Measurements from ENCODE around the gene ZNF839.

Gene ZNF839

DNA sequence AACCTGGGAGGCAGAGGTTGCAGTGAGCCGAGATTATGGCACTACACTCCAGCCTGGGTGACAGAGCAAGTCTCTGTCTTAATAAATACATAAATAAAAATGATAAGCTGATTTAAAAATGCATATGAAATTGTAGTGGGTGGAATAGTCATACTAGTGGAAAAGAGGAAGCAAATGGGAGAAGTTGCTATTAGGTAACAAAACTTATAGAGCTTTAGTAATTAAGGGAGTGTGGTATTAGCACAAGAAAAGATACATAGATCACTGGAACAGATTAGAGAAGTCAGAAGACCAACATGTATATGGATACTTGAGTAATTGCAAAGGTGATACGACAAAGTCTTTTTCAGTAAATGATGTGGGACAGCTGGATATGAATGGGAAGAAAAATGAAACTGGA is 69.7 kb downstream of the ZNF839 start:
- no peak for DNase-seq

DNA sequence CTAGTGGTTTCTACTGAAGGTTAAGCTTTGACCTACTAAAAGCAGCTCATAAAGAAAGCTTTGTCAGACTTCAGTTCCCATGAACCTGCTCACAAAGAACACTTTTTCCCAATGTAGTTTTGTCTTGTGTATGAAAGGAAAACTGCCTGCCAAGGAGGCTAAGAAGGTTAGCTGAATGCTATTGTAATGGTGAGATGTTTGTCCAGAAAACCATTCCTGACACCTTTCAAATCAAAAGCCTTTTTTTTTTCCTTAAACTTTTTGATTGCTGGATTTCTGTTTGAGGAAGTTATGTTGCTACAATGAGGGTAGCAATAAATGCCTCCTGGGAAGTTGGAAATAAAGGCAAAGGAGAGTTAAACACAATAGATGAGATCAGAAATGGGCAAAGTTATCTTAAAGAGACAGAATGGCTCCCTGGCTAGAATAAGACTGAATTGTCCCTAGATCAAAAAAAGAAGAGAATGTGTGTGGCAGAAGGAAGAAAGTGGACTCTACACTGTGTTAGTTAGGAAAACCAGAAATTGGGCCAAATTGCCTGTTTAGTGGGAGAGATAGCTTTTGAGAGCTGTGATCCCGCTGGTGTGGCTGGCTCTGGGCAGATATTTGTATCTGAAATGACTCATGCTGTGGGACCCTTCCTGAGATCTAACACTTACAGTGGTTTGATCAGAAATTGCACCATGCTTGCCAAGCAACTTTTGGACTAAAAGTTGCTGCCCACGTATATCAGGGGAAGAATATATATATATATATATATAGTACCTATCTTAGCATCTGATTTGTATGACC is 70.7 kb downstream of the ZNF839 start:
- no peak for DNase-seq

Data from activated naive CD4-positive, alpha-beta T cell (primary cell).